Hepatocyte (in vitro differentiated cells): ENCODE results near the gene TTC33. TPM values are rescaled to one million over a fixed set of nuclear protein-coding genes. Genes with fewer than 3 reads are reported as not detected.
"Not testable (repeated sequence)": the region's sequence is repeated elsewhere in the genome, so short reads cannot be mapped to it uniquely, and the experiment has no call there.

Experiments used
- DNase-seq: peaks from one replicate; pipeline ENCODE4 v3.0.0-alpha.2; 2016; ENCODE audit warnings: low spot score
- H2AFZ ChIP-seq: fragments of 200-600 bp; sonication (generic); 2 replicates; pipeline ENCODE4 v1.6.0; 2016; ENCODE audit warnings: antibody characterized with exemption, mild to moderate bottlenecking
- H3K27ac ChIP-seq: fragments of 200-600 bp; sonication (generic); 2 replicates; pipeline ENCODE4 v1.5.1; 2016; ENCODE audit warnings: mild to moderate bottlenecking
- H3K27me3 ChIP-seq: fragments of 200-600 bp; sonication (generic); 2 replicates; pipeline ENCODE4 v1.6.1; 2016
- H3K36me3 ChIP-seq: fragments of 200-600 bp; sonication (generic); replicated peaks from 2 replicates; pipeline ENCODE4 v1.5.1; 2016; ENCODE audit warnings: low read depth; ENCODE audit not compliant: insufficient read depth
- H3K4me1 ChIP-seq: fragments of 200-600 bp; sonication (generic); 2 replicates; pipeline ENCODE4 v1.5.1; 2016; ENCODE audit warnings: mild to moderate bottlenecking, moderate library complexity; ENCODE audit not compliant: insufficient read depth
- H3K4me2 ChIP-seq: fragments of 200-600 bp; sonication (generic); 2 replicates; pipeline ENCODE4 v1.6.0; 2016
- H3K4me3 ChIP-seq: fragments of 200-600 bp; sonication (generic); 2 replicates; pipeline ENCODE4 v1.5.1; 2016; ENCODE audit warnings: mild to moderate bottlenecking
- H3K79me2 ChIP-seq: fragments of 200-600 bp; sonication (generic); 2 replicates; pipeline ENCODE4 v1.6.0; 2017; ENCODE audit warnings: mild to moderate bottlenecking
- H3K9me2 ChIP-seq: fragments of 200-600 bp; sonication (generic); replicated peaks from 2 replicates; pipeline ENCODE4 v1.6.0; 2017; ENCODE audit warnings: mild to moderate bottlenecking; ENCODE audit not compliant: insufficient read depth
- H3K9me3 ChIP-seq: fragments of 200-600 bp; sonication (generic); 2 replicates; pipeline ENCODE4 v1.5.1; 2016; ENCODE audit warnings: low read depth, mild to moderate bottlenecking
- H4K20me1 ChIP-seq: fragments of 200-600 bp; sonication (generic); 2 replicates; pipeline ENCODE4 v1.6.0; 2016; ENCODE audit warnings: mild to moderate bottlenecking; ENCODE audit not compliant: insufficient read depth, poor library complexity, severe bottlenecking
- EZH2 ChIP-seq: fragments of 200-600 bp; sonication (generic); IDR thresholded peaks from 2 replicates; pipeline ENCODE4 v1.6.1; 2016; ENCODE audit warnings: antibody characterized with exemption, mild to moderate bottlenecking, borderline replicate concordance
- EZH2phosphoT487 ChIP-seq: fragments of 200-600 bp; sonication (generic); IDR thresholded peaks from one replicate; pipeline ENCODE4 v1.6.1; 2018; ENCODE audit warnings: antibody characterized with exemption, mild to moderate bottlenecking, low read depth, moderate library complexity; ENCODE audit not compliant: unreplicated experiment, severe bottlenecking
- WGBS: methylation state at CpG from one replicate; pipeline ENCODE4 v1.1.6; 2016; ENCODE audit warnings: low lambda C conversion rate; ENCODE audit errors: missing lambda C conversion rate; 5-methylcytosine and 5-hydroxymethylcytosine counted together
- polyA plus RNA-seq: library from polyadenylated mRNA; unstranded; fragments of >200 nt; fragmentation: Nextera tagmentation; extraction: Ambion mirVana; gene quantifications from 2 replicates; pipeline ENCODE4 v1.2.1, GENCODE V29; 2016
- total RNA-seq: library from RNA; depleted of rRNA; stranded (reverse); fragments of >200 nt; gene quantifications from 2 replicates; pipeline ENCODE4 v1.2.3, GENCODE V29; 2014
- TF ChIP-seq, protein P1 (sequence below): fragments of 200-600 bp; sonication (generic); IDR thresholded peaks from 2 replicates; pipeline ENCODE4 v1.5.1; 2016; ENCODE audit warnings: antibody characterized with exemption, mild to moderate bottlenecking; ENCODE audit not compliant: poor library complexity

Gene TTC33
- total and polyA plus RNA-seq, 2 experiments from 2014 or later, result 5.6 to 19.3 TPM

- Histone ChIP-seq H3K4me2 (no peak overlapping the region), H2AFZ (no peak overlapping the region), H3K9me3 (no peaks in the 10 kb centered on the region), H3K9me2 (no peaks in the 10 kb centered on the region), H4K20me1 (no peaks in the 10 kb centered on the region), H3K4me1 (no peaks in the 10 kb centered on the region), H3K79me2 (no peaks in the 10 kb centered on the region), H3K27ac (no peak overlapping the region), H3K36me3 (no peaks in the 10 kb centered on the region), H3K27me3 (peaks cover 10% of the 10 kb centered on the region), H3K4me3 (no peak overlapping the region)
- WGBS, result 80% methylated on average over 1 of the region's 1 CpG
- DNase-seq, result no peak
- no peak for TF ChIP-seq EZH2
- no peak for TF ChIP-seq EZH2phosphoT487
- TF ChIP-seq, protein P1, sequence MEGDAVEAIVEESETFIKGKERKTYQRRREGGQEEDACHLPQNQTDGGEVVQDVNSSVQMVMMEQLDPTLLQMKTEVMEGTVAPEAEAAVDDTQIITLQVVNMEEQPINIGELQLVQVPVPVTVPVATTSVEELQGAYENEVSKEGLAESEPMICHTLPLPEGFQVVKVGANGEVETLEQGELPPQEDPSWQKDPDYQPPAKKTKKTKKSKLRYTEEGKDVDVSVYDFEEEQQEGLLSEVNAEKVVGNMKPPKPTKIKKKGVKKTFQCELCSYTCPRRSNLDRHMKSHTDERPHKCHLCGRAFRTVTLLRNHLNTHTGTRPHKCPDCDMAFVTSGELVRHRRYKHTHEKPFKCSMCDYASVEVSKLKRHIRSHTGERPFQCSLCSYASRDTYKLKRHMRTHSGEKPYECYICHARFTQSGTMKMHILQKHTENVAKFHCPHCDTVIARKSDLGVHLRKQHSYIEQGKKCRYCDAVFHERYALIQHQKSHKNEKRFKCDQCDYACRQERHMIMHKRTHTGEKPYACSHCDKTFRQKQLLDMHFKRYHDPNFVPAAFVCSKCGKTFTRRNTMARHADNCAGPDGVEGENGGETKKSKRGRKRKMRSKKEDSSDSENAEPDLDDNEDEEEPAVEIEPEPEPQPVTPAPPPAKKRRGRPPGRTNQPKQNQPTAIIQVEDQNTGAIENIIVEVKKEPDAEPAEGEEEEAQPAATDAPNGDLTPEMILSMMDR, result no peak
These were observed 89.1 kb downstream of the TTC33 start for GRCh38 chr5:40666657-40667056.

- H3K27ac ChIP-seq, result no peak overlapping the region
- 81% methylated on average over 3 of the region's 3 CpGs for WGBS
- no peak overlapping the region for H2AFZ ChIP-seq
- no peaks in the 10 kb centered on the region for H3K36me3 ChIP-seq
- TF ChIP-seq EZH2phosphoT487 (no peak), EZH2 (no peak)
- TF ChIP-seq, protein P1, result no peak
- no peaks in the 10 kb centered on the region for H3K9me3 ChIP-seq
- H3K4me3 ChIP-seq, result no peak overlapping the region
- H3K79me2 ChIP-seq, result no peaks in the 10 kb centered on the region
- H3K27me3 ChIP-seq, result peaks cover 10% of the 10 kb centered on the region
- no peak for DNase-seq
- H3K9me2 ChIP-seq, result no peaks in the 10 kb centered on the region
- no peak overlapping the region for H3K4me2 ChIP-seq
- no peaks in the 10 kb centered on the region for H3K4me1 ChIP-seq
- no peaks in the 10 kb centered on the region for H4K20me1 ChIP-seq
These were observed 90.0 kb downstream of the TTC33 start for GRCh38 chr5:40665635-40666298.

DNA sequence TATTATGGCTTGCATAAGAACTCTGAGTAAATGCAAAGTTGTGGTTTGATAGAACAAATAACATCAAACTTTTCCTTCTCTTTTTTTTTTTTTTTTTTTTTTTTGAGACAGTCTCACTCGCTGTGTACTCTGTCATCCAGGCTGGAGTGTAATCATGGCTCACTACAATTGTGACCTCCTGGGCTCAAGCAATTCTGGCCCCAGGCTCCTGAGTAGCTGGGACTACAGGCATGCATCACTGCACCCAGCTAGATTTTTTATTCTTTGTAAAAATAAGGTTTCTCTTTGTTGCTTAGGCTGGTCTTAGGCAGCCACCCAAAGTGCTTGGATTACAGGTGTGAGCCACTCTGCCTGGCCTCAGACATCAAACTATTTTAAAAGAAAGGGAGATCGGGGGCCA, 95.0 kb downstream of the TTC33 start:
- no peak for DNase-seq
- no peaks in the 10 kb centered on the region for H3K36me3 ChIP-seq
- no peaks in the 10 kb centered on the region for H3K9me2 ChIP-seq
- TF ChIP-seq EZH2 (no peak), EZH2phosphoT487 (no peak)
- TF ChIP-seq, protein P1, result no peak
- 96% methylated on average over 2 of the region's 2 CpGs for WGBS
- no peak overlapping the region for H3K4me3 ChIP-seq
- H3K4me2 ChIP-seq, result no peak overlapping the region
- no peaks in the 10 kb centered on the region for H3K27me3 ChIP-seq
- no peaks in the 10 kb centered on the region for H4K20me1 ChIP-seq
- no peak overlapping the region for H2AFZ ChIP-seq
- H3K27ac ChIP-seq, result no peak overlapping the region
- H3K9me3 ChIP-seq, result no peaks in the 10 kb centered on the region
- no peaks in the 10 kb centered on the region for H3K79me2 ChIP-seq
- no peaks in the 10 kb centered on the region for H3K4me1 ChIP-seq

- H3K27me3 ChIP-seq, result no peaks in the 10 kb centered on the region
- H3K27ac ChIP-seq, result no peak overlapping the region
- no peaks in the 10 kb centered on the region for H3K4me1 ChIP-seq
- no peaks in the 10 kb centered on the region for H4K20me1 ChIP-seq
- no peaks in the 10 kb centered on the region for H3K9me3 ChIP-seq
- no peak for DNase-seq
- H3K79me2 ChIP-seq, result no peaks in the 10 kb centered on the region
- no peak overlapping the region for H3K4me3 ChIP-seq
- H3K9me2 ChIP-seq, result no peaks in the 10 kb centered on the region
- no peaks in the 10 kb centered on the region for H3K36me3 ChIP-seq
- TF ChIP-seq EZH2phosphoT487, result no peak
- no peak for TF ChIP-seq EZH2
- TF ChIP-seq, protein P1, result no peak
- no peak overlapping the region for H2AFZ ChIP-seq
- H3K4me2 ChIP-seq, result no peak overlapping the region
These were observed 99.0 kb downstream of the TTC33 start for GRCh38 chr5:40656766-40657165.

- not testable (repeated sequence) for H3K36me3 ChIP-seq, DNase-seq, H3K4me3 ChIP-seq, H4K20me1 ChIP-seq, H3K27ac ChIP-seq, H3K79me2 ChIP-seq, H3K9me3 ChIP-seq, H2AFZ ChIP-seq, H3K27me3 ChIP-seq, H3K9me2 ChIP-seq, H3K4me2 ChIP-seq, H3K4me1 ChIP-seq
These were observed 99.7 kb downstream of the TTC33 start for GRCh38 chr5:40656091-40656490.
